ENCODE results near the gene AGMAT.

Gene AGMAT

DNA sequence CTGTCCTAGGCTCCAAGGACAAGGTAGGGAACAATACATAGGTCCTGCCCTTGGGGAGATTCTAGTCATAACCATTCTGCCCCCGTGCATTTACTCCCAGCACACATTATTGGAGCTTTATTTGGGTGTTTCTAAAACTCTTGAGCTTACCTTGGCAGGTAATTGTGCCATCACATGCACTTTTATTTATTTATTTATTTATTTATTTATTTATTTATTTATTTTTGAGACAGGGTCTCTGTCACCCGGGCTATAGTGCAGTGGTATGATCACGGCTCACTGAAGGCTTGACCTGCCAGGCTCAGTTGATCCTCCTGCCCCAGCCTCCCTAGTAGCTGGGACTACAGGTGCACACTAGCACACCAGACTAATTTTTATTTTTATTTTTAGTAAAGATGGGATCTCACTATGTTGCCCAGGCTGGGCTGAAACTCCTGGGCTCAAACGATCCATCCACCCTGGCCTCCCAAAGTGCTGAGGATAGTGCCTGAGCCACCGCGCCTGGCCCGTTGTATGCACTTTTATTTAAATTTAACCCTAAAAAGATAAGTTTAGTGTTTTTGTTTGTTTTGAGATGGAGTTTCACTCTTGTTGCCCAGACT lies 9.2 kb downstream of the AGMAT start:
- no peak for DNase-seq (ENCODE audit: low read depth, low spot score)
- TF ChIP-seq, protein P1, sequence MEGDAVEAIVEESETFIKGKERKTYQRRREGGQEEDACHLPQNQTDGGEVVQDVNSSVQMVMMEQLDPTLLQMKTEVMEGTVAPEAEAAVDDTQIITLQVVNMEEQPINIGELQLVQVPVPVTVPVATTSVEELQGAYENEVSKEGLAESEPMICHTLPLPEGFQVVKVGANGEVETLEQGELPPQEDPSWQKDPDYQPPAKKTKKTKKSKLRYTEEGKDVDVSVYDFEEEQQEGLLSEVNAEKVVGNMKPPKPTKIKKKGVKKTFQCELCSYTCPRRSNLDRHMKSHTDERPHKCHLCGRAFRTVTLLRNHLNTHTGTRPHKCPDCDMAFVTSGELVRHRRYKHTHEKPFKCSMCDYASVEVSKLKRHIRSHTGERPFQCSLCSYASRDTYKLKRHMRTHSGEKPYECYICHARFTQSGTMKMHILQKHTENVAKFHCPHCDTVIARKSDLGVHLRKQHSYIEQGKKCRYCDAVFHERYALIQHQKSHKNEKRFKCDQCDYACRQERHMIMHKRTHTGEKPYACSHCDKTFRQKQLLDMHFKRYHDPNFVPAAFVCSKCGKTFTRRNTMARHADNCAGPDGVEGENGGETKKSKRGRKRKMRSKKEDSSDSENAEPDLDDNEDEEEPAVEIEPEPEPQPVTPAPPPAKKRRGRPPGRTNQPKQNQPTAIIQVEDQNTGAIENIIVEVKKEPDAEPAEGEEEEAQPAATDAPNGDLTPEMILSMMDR (IDR thresholded peaks at IDR 0.05; ENCODE audit: low read depth, low read length): no peak
- in situ Hi-C loops (cut with HindIII; ENCODE audit: low sequenced_read_pairs): no loop called here
- no peak overlapping the region for H3K4me3 ChIP-seq (ENCODE audit: low read depth, low read length)

DNA sequence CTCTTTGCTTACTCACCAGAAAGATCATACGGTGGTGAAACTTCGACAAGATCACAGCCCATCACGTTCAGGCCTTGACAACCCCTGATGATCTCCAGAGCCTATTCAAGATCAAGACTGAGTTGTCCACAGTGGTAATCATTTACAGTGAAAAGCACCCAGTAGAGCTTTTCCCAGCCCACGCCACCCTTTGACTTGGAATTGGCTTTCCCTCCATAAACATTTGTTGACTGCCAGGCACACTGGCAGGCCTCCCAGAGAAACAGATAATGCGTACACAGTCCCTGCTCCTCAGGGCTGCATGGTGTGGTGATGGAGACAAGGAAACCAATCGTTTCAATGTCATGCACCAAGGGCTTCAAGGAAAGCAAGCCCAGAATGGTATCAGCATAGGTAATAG lies 10.1 kb downstream of the AGMAT start:
- TF ChIP-seq, protein P1 (IDR thresholded peaks at IDR 0.05; ENCODE audit: low read depth, low read length): no peak
- in situ Hi-C loops (cut with HindIII; ENCODE audit: low sequenced_read_pairs): no loop called here
- no peak for DNase-seq (ENCODE audit: low read depth, low spot score)
- no peak overlapping the region for H3K4me3 ChIP-seq (ENCODE audit: low read depth, low read length)

DNA sequence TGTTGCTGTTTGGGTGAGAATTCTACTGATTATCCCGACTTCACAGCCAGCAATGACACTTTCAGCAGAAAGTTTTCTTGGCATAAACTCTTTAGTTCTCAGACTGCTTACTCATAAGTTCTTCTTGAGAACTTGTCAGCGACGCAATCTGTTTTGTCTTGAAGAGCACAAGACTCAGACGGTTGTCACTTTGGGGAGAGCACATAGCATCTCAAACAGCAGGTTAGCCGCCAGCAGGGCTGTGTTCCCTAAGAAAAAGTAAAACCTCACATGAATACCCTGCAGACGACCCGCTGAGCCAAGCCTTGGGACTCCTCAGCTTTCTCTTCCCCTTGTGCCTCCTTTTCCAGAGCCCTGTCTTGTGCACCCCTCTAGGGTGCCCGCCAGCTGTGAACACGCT lies 11.4 kb downstream of the AGMAT start:
- no peak overlapping the region for H3K4me3 ChIP-seq (ENCODE audit: low read depth, low read length)
- TF ChIP-seq, protein P1 (IDR thresholded peaks at IDR 0.05; ENCODE audit: low read depth, low read length): no peak
- in situ Hi-C loops (cut with HindIII; ENCODE audit: low sequenced_read_pairs): no loop called here
- peak; percentile 23 for DNase-seq (ENCODE audit: low read depth, low spot score)

- TF ChIP-seq, protein P1 (IDR thresholded peaks at IDR 0.05; ENCODE audit: low read depth, low read length): no peak
- DNase-seq (ENCODE audit: low read depth, low spot score): no peak
- no peak overlapping the region for H3K4me3 ChIP-seq (ENCODE audit: low read depth, low read length)
- in situ Hi-C loops (cut with HindIII; ENCODE audit: low sequenced_read_pairs): no loop called here
These were observed 13.6 kb downstream of the AGMAT start for GRCh38 chr1:15571266-15571665.

- no peak overlapping the region for H3K4me3 ChIP-seq (ENCODE audit: low read depth, low read length)
- in situ Hi-C loops (cut with HindIII; ENCODE audit: low sequenced_read_pairs): no loop called here
- TF ChIP-seq, protein P1 (IDR thresholded peaks at IDR 0.05; ENCODE audit: low read depth, low read length): no peak
- DNase-seq (ENCODE audit: low read depth, low spot score): no peak
These were observed 14.0 kb downstream of the AGMAT start for GRCh38 chr1:15570861-15571260.

- H3K4me3 ChIP-seq (ENCODE audit: low read depth, low read length): no peak overlapping the region
- DNase-seq (ENCODE audit: low read depth, low spot score): no peak
- TF ChIP-seq, protein P1 (IDR thresholded peaks at IDR 0.05; ENCODE audit: low read depth, low read length): no peak
- in situ Hi-C loops (cut with HindIII; ENCODE audit: low sequenced_read_pairs): no loop called here
These were observed 16.3 kb downstream of the AGMAT start for GRCh38 chr1:15568387-15569073.
